CD14-positive monocyte (primary cell): ENCODE data around the gene PAX7. TPM values are rescaled to one million over a fixed set of nuclear protein-coding genes. Genes with fewer than 3 reads are reported as not detected.

Experiments
- DNase-seq, 3 donors: peaks; one replicate each; pipeline ENCODE4 v3.0.0-alpha.2; 2011 to 2022
- H2AFZ ChIP-seq: 2 replicates; pipeline ENCODE4 v1.6.0; 2012; ENCODE audit warnings: mild to moderate bottlenecking, low read depth, low read length, inconsistent platforms; ENCODE audit not compliant: insufficient read depth, poor library complexity, severe bottlenecking
- H3K27ac ChIP-seq, 2 donors: 1 replicate in 1 of 2; 2 replicates in 1 of 2; pipeline ENCODE4 v1.5.1; 2012 to 2013; ENCODE audit warnings: low read length in 2 of 2, control low read depth in 1 of 2, inconsistent platforms in 1 of 2, low read depth in 1 of 2, mild to moderate bottlenecking in 1 of 2
- H3K27me3 ChIP-seq, 2 donors: one replicate each; pipeline versions ENCODE4 v1.6.0 to v1.6.1; 2011 to 2013; ENCODE audit warnings: low read length in 2 of 2; ENCODE audit not compliant: control insufficient read depth in 2 of 2, insufficient read depth in 2 of 2
- H3K36me3 ChIP-seq, 2 donors: replicated peaks in 1 of 2; 1 replicate in 1 of 2; 2 replicates in 1 of 2; pipeline versions ENCODE4 v1.5.1 to v1.6.1; 2012 to 2013; ENCODE audit warnings: low read length in 2 of 2, control low read depth in 1 of 2, inconsistent platforms in 1 of 2, mild to moderate bottlenecking in 1 of 2; ENCODE audit not compliant: insufficient read depth in 2 of 2, control insufficient read depth in 1 of 2
- H3K4me1 ChIP-seq, 2 donors: 1 replicate in 1 of 2; 2 replicates in 1 of 2; pipeline versions ENCODE4 v1.5.1 to v1.6.1; 2012 to 2013; ENCODE audit warnings: low read length in 2 of 2, control low read depth in 1 of 2, inconsistent platforms in 1 of 2, mild to moderate bottlenecking in 1 of 2, moderate library complexity in 1 of 2; ENCODE audit not compliant: insufficient read depth in 2 of 2, control insufficient read depth in 1 of 2
- H3K4me2 ChIP-seq: replicated peaks from 2 replicates; pipeline ENCODE3; 2012; ENCODE audit warnings: low read length, moderate library complexity, mild to moderate bottlenecking; ENCODE audit not compliant: poor library complexity, severe bottlenecking; ENCODE audit errors: extremely low read depth
- H3K4me3 ChIP-seq, 3 experiments: fragments of 200-600 bp in 1 of 3; sonication (generic) in 1 of 3; replicated peaks in 1 of 3; 1 replicate in 2 of 3; 2 replicates in 1 of 3; pipeline ENCODE4 v1.5.1; 2011 to 2013; ENCODE audit warnings: low read length in 3 of 3, mild to moderate bottlenecking in 3 of 3, control low read depth in 2 of 3, low read depth in 2 of 3, inconsistent platforms in 1 of 3, moderate library complexity in 1 of 3
- H3K79me2 ChIP-seq: 2 replicates; pipeline ENCODE4 v1.6.0; 2012; ENCODE audit warnings: mild to moderate bottlenecking, control low read depth, inconsistent platforms, low read length, moderate library complexity; ENCODE audit not compliant: insufficient read depth
- H3K9ac ChIP-seq: 2 replicates; pipeline ENCODE4 v1.6.0; 2017; ENCODE audit warnings: low read length, mild to moderate bottlenecking; ENCODE audit not compliant: insufficient read depth, poor library complexity, severe bottlenecking
- H3K9me3 ChIP-seq, 2 donors: replicated peaks in 1 of 2; 1 replicate in 1 of 2; 2 replicates in 1 of 2; pipeline versions ENCODE4 v1.5.1 to v1.6.1; 2012 to 2013; ENCODE audit warnings: low read length in 2 of 2, control low read depth in 1 of 2; ENCODE audit not compliant: control insufficient read depth in 1 of 2, insufficient read depth in 1 of 2
- H4K20me1 ChIP-seq: 2 replicates; pipeline ENCODE4 v1.6.0; 2012; ENCODE audit warnings: mild to moderate bottlenecking, low read length, control low read depth, moderate library complexity; ENCODE audit not compliant: insufficient read depth
- H3K27ac Mint-ChIP-seq, 7 donors: one replicate each; pipeline ENCODE4 v1.8.0; 2020; ENCODE audit warnings: mild to moderate bottlenecking in 7 of 7, mixed read lengths in 7 of 7, moderate library complexity in 6 of 7, inconsistent platforms in 2 of 7
- H3K27me3 Mint-ChIP-seq, 3 donors: one replicate each; pipeline ENCODE4 v1.8.0; 2021 to 2022; ENCODE audit warnings: low read depth in 3 of 3, mild to moderate bottlenecking in 3 of 3, mixed read lengths in 3 of 3, moderate library complexity in 3 of 3, inconsistent platforms in 1 of 3
- H3K36me3 Mint-ChIP-seq, 2 donors: one replicate each; pipeline ENCODE4 v1.8.0; 2020; ENCODE audit warnings: mixed read lengths in 2 of 2, inconsistent platforms in 1 of 2, mild to moderate bottlenecking in 1 of 2
- H3K4me1 Mint-ChIP-seq: one replicate; pipeline ENCODE4 v1.8.0; 2020; ENCODE audit warnings: mild to moderate bottlenecking, mixed read lengths
- H3K4me3 Mint-ChIP-seq, 2 donors: one replicate each; pipeline ENCODE4 v1.8.0; 2020; ENCODE audit warnings: mild to moderate bottlenecking in 2 of 2, mixed read lengths in 2 of 2, moderate library complexity in 1 of 2
- H3K9me3 Mint-ChIP-seq, 7 donors: one replicate each; pipeline ENCODE4 v1.8.0; 2020 to 2022; ENCODE audit warnings: mixed read lengths in 7 of 7, mild to moderate bottlenecking in 6 of 7, moderate library complexity in 6 of 7, inconsistent platforms in 2 of 7
- WGBS: methylation state at CpG from one replicate; pipeline ENCODE4 v1.1.5; 2013; ENCODE audit warnings: missing lambda C conversion rate; ENCODE audit not compliant: insufficient coverage; 5-methylcytosine and 5-hydroxymethylcytosine counted together
- intact Hi-C, 2 donors: fragments of 100-400 bp; cut with micrococcal nuclease; formaldehyde crosslinking; loops; one replicate each; pipeline versions ENCODE4 v1.15.0 to v1.15.1; 2023
- polyA plus RNA-seq, 3 donors: library from polyadenylated mRNA; depleted of rRNA in 1 of 3; unstranded in 2 of 3; stranded (reverse) in 1 of 3; fragments of 300-500 nt in 2 of 3; fragments of >200 nt in 1 of 3; fragmentation: Illumina TruSeq in 2 of 3; gene quantifications; 1 replicate in 2 of 3; 2 replicates in 1 of 3; pipeline ENCODE4 v1.2.3, GENCODE V29; 2012 to 2021
- TF ChIP-seq, protein P1 (sequence below): fragments of 200-600 bp; IDR thresholded peaks from one replicate; pipeline ENCODE4 v1.8.0; 2022; ENCODE audit warnings: antibody characterized with exemption, mild to moderate bottlenecking

Gene PAX7
- polyA plus RNA-seq, 3 donors = not detected

- no peak overlapping the region for H3K4me3 Mint-ChIP-seq
- no peak overlapping the region for H3K4me3 ChIP-seq
- H3K27ac ChIP-seq = no peak overlapping the region
- H3K9me3 ChIP-seq = no peaks in the 10 kb centered on the region
- no peaks in the 10 kb centered on the region for H3K36me3 Mint-ChIP-seq
- peaks cover 0 to 10% of the 10 kb centered on the region in 2 donors for H3K27me3 ChIP-seq
- H3K27me3 Mint-ChIP-seq = peaks cover 18 to 48% (median 32%) of the 10 kb centered on the region in 3 donors
- no peak for DNase-seq
- peaks cover 0 to 3% (median 0%) of the 10 kb centered on the region in 7 donors for H3K9me3 Mint-ChIP-seq
- H3K27ac Mint-ChIP-seq = no peak overlapping the region
- H3K9ac ChIP-seq = no peak overlapping the region
- H3K4me2 ChIP-seq = no peak overlapping the region
- H3K4me1 ChIP-seq = no peaks in the 10 kb centered on the region
- intact Hi-C loops = no loop called here
- no peak overlapping the region for H2AFZ ChIP-seq
- WGBS = 72% methylated on average over 6 of the region's 7 CpGs
- no peaks in the 10 kb centered on the region for H3K79me2 ChIP-seq
- H3K4me1 Mint-ChIP-seq = no peaks in the 10 kb centered on the region
- no peaks in the 10 kb centered on the region for H4K20me1 ChIP-seq
- H3K36me3 ChIP-seq = no peaks in the 10 kb centered on the region
- TF ChIP-seq, protein P1, sequence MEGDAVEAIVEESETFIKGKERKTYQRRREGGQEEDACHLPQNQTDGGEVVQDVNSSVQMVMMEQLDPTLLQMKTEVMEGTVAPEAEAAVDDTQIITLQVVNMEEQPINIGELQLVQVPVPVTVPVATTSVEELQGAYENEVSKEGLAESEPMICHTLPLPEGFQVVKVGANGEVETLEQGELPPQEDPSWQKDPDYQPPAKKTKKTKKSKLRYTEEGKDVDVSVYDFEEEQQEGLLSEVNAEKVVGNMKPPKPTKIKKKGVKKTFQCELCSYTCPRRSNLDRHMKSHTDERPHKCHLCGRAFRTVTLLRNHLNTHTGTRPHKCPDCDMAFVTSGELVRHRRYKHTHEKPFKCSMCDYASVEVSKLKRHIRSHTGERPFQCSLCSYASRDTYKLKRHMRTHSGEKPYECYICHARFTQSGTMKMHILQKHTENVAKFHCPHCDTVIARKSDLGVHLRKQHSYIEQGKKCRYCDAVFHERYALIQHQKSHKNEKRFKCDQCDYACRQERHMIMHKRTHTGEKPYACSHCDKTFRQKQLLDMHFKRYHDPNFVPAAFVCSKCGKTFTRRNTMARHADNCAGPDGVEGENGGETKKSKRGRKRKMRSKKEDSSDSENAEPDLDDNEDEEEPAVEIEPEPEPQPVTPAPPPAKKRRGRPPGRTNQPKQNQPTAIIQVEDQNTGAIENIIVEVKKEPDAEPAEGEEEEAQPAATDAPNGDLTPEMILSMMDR = no peak
Measured at GRCh38 chr1:18614069-18614735, 16.4 kb upstream of the PAX7 start.

GRCh38 chr1:18618546-18619466 is 11.8 kb upstream of the PAX7 start:
- no peaks in the 10 kb centered on the region for H4K20me1 ChIP-seq
- H3K36me3 Mint-ChIP-seq = no peaks in the 10 kb centered on the region
- TF ChIP-seq, protein P1 = no peak
- intact Hi-C loops = no loop called here
- H3K27ac Mint-ChIP-seq = no peak overlapping the region
- H2AFZ ChIP-seq = no peak overlapping the region
- H3K9ac ChIP-seq = no peak overlapping the region
- H3K4me1 Mint-ChIP-seq = no peaks in the 10 kb centered on the region
- no peaks in the 10 kb centered on the region for H3K9me3 ChIP-seq
- peaks cover 0 to 6% of the 10 kb centered on the region in 2 donors for H3K27me3 ChIP-seq
- peaks cover 12 to 44% (median 37%) of the 10 kb centered on the region in 3 donors for H3K27me3 Mint-ChIP-seq
- no peak overlapping the region for H3K4me3 Mint-ChIP-seq
- no peak overlapping the region for H3K27ac ChIP-seq
- no peaks in the 10 kb centered on the region for H3K4me1 ChIP-seq
- no peak for DNase-seq
- 84% methylated on average over 5 of the region's 10 CpGs for WGBS
- peaks cover 0 to 3% (median 0%) of the 10 kb centered on the region in 7 donors for H3K9me3 Mint-ChIP-seq
- no peak overlapping the region for H3K4me2 ChIP-seq
- H3K79me2 ChIP-seq = no peaks in the 10 kb centered on the region
- H3K36me3 ChIP-seq = no peaks in the 10 kb centered on the region
- no peak overlapping the region for H3K4me3 ChIP-seq
